HepG2 (cell line): Measurements from ENCODE around the gene IFT22. TPM values are rescaled to one million over a fixed set of nuclear protein-coding genes. Genes with fewer than 3 reads are reported as not detected.

Experiments
- ATAC-seq: fragments of 200-7000 bp; cut with Tn5 transposase; 3 replicates; pipeline ENCODE4 v1.9.1; 2020; ENCODE audit warnings: mild to moderate bottlenecking, moderate library complexity
- BruUV-seq: library from RNA; stranded (reverse); fragments of 400-500 nt; replicated peaks from 2 replicates; lab custom pipeline; 2021; lab: Mats Ljungman, UMichigan
- CTCF ChIA-PET: fragments of 300-600 bp; formaldehyde crosslinking; extraction: SDS; loops from one replicate; lab custom pipeline; 2021; ENCODE audit warnings: low total read pairs, inconsistent platforms, low intra/inter-chr PET ratio; lab: Yijun Ruan, JAX
- POLR2A ChIA-PET: fragments of 350-600 bp; sonication (Branson Sonifier 250); formaldehyde crosslinking; loops from one replicate; lab custom pipeline; 2020; ENCODE audit warnings: antibody characterized with exemption, inconsistent platforms; lab: Yijun Ruan, JAX
- DNase-seq: peaks from one replicate; pipeline ENCODE4 v3.0.0-alpha.2; 2015; ENCODE audit warnings: low spot score
- FAIRE-seq: peaks from 3 replicates; lab custom pipeline; 2011; peaks lifted over from hg19 to GRCh38; lab: Jason Lieb, UNC
- H2AFZ ChIP-seq: one replicate; pipeline ENCODE4 v1.6.1; 2011; ENCODE audit warnings: low read length, inconsistent platforms
- H3K27ac ChIP-seq: fragments of 300-600 bp; 3 replicates; pipeline ENCODE4 v1.8.0; 2011; ENCODE audit warnings: mixed run types, mild to moderate bottlenecking, mixed read lengths, low read length, inconsistent platforms; ENCODE audit not compliant: insufficient read depth; ENCODE audit errors: extremely low read length
- H3K27me3 ChIP-seq, 2 experiments: fragments of 200-600 bp in 1 of 2; 2 replicates in 1 of 2; 3 replicates in 1 of 2; pipeline versions ENCODE4 v1.6.0 to v1.8.0; 2011; ENCODE audit warnings: low read length in 2 of 2, mild to moderate bottlenecking in 2 of 2, moderate library complexity in 2 of 2, inconsistent platforms in 1 of 2; ENCODE audit not compliant: insufficient read depth in 2 of 2, control insufficient read depth in 1 of 2
- H3K36me3 ChIP-seq, 2 experiments: fragments of 200-600 bp in 1 of 2; replicated peaks in 1 of 2; 2 replicates in 1 of 2; 3 replicates in 1 of 2; pipeline versions ENCODE4 v1.5.1 to v1.8.0; 2011; ENCODE audit warnings: low read length in 2 of 2, inconsistent platforms in 1 of 2; ENCODE audit not compliant: insufficient read depth in 2 of 2, control insufficient read depth in 1 of 2
- H3K4me1 ChIP-seq: 2 replicates; pipeline ENCODE4 v1.5.1; 2012; ENCODE audit warnings: low read length, inconsistent platforms; ENCODE audit not compliant: insufficient read depth
- H3K4me2 ChIP-seq: 2 replicates; pipeline ENCODE4 v1.6.0; 2011; ENCODE audit warnings: low read depth, low read length, inconsistent platforms
- H3K4me3 ChIP-seq, 3 experiments: fragments of 200-600 bp in 1 of 3; sonication (generic), shearing (Covaris generic) in 1 of 3; replicated peaks in 1 of 3; 2 replicates each; pipeline ENCODE4 v1.5.1; 2011 to 2016; ENCODE audit warnings: low read length in 3 of 3, inconsistent platforms in 2 of 3, low read depth in 2 of 3, mild to moderate bottlenecking in 2 of 3, control low read depth in 1 of 3, mixed read lengths in 1 of 3; ENCODE audit not compliant: insufficient read depth in 1 of 3
- H3K79me2 ChIP-seq: one replicate; pipeline ENCODE4 v1.6.1; 2011; ENCODE audit warnings: low read length, inconsistent platforms; ENCODE audit not compliant: insufficient read depth
- H3K9ac ChIP-seq: 2 replicates; pipeline ENCODE4 v1.6.0; 2011; ENCODE audit warnings: mild to moderate bottlenecking, low read depth, low read length, inconsistent platforms; ENCODE audit not compliant: insufficient read depth
- H3K9me3 ChIP-seq: 2 replicates; pipeline ENCODE4 v1.5.1; 2012; ENCODE audit warnings: mild to moderate bottlenecking, low read length
- H4K20me1 ChIP-seq: 2 replicates; pipeline ENCODE4 v1.6.0; 2011; ENCODE audit warnings: inconsistent platforms, mild to moderate bottlenecking, low read length, moderate library complexity; ENCODE audit not compliant: insufficient read depth
- EHMT2 ChIP-seq: fragments of 200-600 bp; sonication (generic); IDR thresholded peaks from 2 replicates; pipeline ENCODE4 v1.7.0; 2017; ENCODE audit warnings: antibody characterized with exemption, low read depth, low read length, borderline replicate concordance
- HNRNPUL1 ChIP-seq: fragments of 200-400 bp; formaldehyde crosslinking; IDR thresholded peaks from 2 replicates; pipeline ENCODE4 v1.6.1; 2017; ENCODE audit warnings: low read depth, mild to moderate bottlenecking, low read length, moderate library complexity
- KAT2B ChIP-seq: fragments of 150-350 bp; IDR thresholded peaks from 2 replicates; pipeline ENCODE4 v1.6.1; 2014; ENCODE audit warnings: low read depth, low read length, borderline replicate concordance
- MED13 ChIP-seq: sonication (generic); formaldehyde crosslinking; IDR thresholded peaks from 2 replicates; pipeline ENCODE4 v1.5.0; 2020; ENCODE audit warnings: missing genetic modification reagents
- MXI1 ChIP-seq: IDR thresholded peaks from 3 replicates; pipeline ENCODE4 v1.6.1; 2012; ENCODE audit warnings: low read depth, low read length, inconsistent platforms, borderline replicate concordance
- REL ChIP-seq: sonication (generic); formaldehyde crosslinking; conservative IDR thresholded peaks from 2 replicates; pipeline ENCODE4 v1.8.0; 2022; ENCODE audit warnings: mild to moderate bottlenecking, missing genetic modification reagents, moderate library complexity
- REST ChIP-seq, 2 experiments: IDR thresholded peaks; 2 replicates each; pipeline ENCODE4 v1.6.1; 2011 to 2012; ENCODE audit warnings: low read length in 2 of 2, borderline replicate concordance in 1 of 2, low read depth in 1 of 2, mild to moderate bottlenecking in 1 of 2, moderate library complexity in 1 of 2
- ZNF367 ChIP-seq: sonication (generic); formaldehyde crosslinking; IDR thresholded peaks from 2 replicates; pipeline ENCODE4 v1.4.0; 2020; ENCODE audit warnings: missing genetic modification reagents, borderline replicate concordance
- ZNF614 ChIP-seq: IDR thresholded peaks from 2 replicates; pipeline ENCODE4 v1.6.1; 2018; ENCODE audit warnings: missing biosample characterization, missing genetic modification reagents, inconsistent platforms, borderline replicate concordance
- WGBS: methylation state at CpG from one replicate; pipeline ENCODE4 v1.1.6; 2017; ENCODE audit warnings: low lambda C conversion rate; 5-methylcytosine and 5-hydroxymethylcytosine counted together
- in situ Hi-C: cut with HindIII; loops from 2 replicates; pipeline ENCODE4 v1.10.0; 2017; ENCODE audit warnings: low pct_unique_long_range_greater_than_20kb; ENCODE audit not compliant: extremely low pct_ligation_motif_present
- intact Hi-C: fragments of 100-400 bp; cut with micrococcal nuclease; formaldehyde crosslinking; loops from one replicate; pipeline ENCODE4 v1.10.0; 2022; ENCODE audit not compliant: unreplicated experiment
- polyA plus RNA-seq, 8 experiments: library from polyadenylated mRNA; depleted of rRNA in 3 of 8; stranded (reverse) in 7 of 8; unstranded in 1 of 8; fragments of >200 nt; fragmentation: Illumina TruSeq in 4 of 8; extraction: Trizol in 4 of 8; gene quantifications; 2 replicates each; pipeline versions ENCODE4 v1.2.1 to v1.2.3, GENCODE V29; 2011 to 2016; ENCODE audit warnings: low read depth in 4 of 8, missing spikeins in 1 of 8, mixed read lengths in 1 of 8; ENCODE audit not compliant: insufficient read depth in 1 of 8
- total RNA-seq, 5 experiments: library from RNA; depleted of rRNA; stranded (reverse); fragments of >200 nt; fragmentation: Illumina TruSeq; extraction: Trizol; gene quantifications; 2 replicates each; pipeline ENCODE4 v1.2.3, GENCODE V29; 2016; ENCODE audit warnings: low read depth in 1 of 5

IFT22 gene
- total and polyA plus RNA-seq, 2 of the 13 experiments (the other 11 are each of a cell fraction or from before 2014, with no cell fraction given) = 8.9 to 14.5 TPM

GRCh38 chr7:101333912-101334311 lies 12.3 kb upstream of the IFT22 start:
- in situ Hi-C loops = no loop called here
- no TSS peak for BruUV-seq
- Histone ChIP-seq H4K20me1 (no peaks in the 10 kb centered on the region), H3K4me3 (no peak overlapping the region), H3K9ac (no peak overlapping the region), H3K9me3 (no peaks in the 10 kb centered on the region), H3K4me1 (no peaks in the 10 kb centered on the region; the same call in 1 of the 2 replicates), H3K4me2 (no peak overlapping the region)
- CTCF ChIA-PET = no interaction called here
- intact Hi-C loops = no loop called here
- TF ChIP-seq KAT2B (no peak), REST (IDR thresholded peaks at IDR 0.05; ENCODE audit: borderline replicate concordance in 1 of 2, low read depth in 1 of 2, low read length in 2 of 2) (no peak), HNRNPUL1 (no peak), REL (CRISPR knock-in tag) (no peak), EHMT2 (no peak), MXI1 (no peak), MED13 (CRISPR knock-in tag) (no peak), ZNF367 (CRISPR knock-in tag) (no peak), ZNF614 (CRISPR knock-in tag) (no peak)
- TF ChIP-seq, all 625 proteins: peak for 0
- no peaks in the 10 kb centered on the region for H3K36me3 ChIP-seq
- ATAC-seq (no peak), FAIRE-seq (no peak), DNase-seq (no peak)
- 37% methylated on average over 5 of the region's 5 CpGs for WGBS
- H3K27me3 ChIP-seq = no peaks in the 10 kb centered on the region; a peak in 1 of 5 replicates
- no peak overlapping the region for H2AFZ ChIP-seq
- no peak overlapping the region for H3K27ac ChIP-seq
- POLR2A ChIA-PET = no interaction called here
- H3K79me2 ChIP-seq = no peaks in the 10 kb centered on the region
